B cell (primary cell): ENCODE results near the gene TLX2. TPM values are rescaled to one million over a fixed set of nuclear protein-coding genes. Genes with fewer than 3 reads are reported as not detected.

ENCODE experiments used
- ATAC-seq: fragments of 200-7000 bp; cut with Tn5 transposase; one replicate; pipeline ENCODE4 v1.10.0; 2021; ENCODE audit warnings: low read depth, mild to moderate bottlenecking, moderate number of reproducible peaks, moderate library complexity
- CTCF ChIA-PET: fragments of 350-600 bp; sonication (Branson Sonifier 250); formaldehyde crosslinking; loops from one replicate; lab custom pipeline; 2021; ENCODE audit warnings: antibody characterized with exemption, inconsistent platforms; lab: Charles Lee
- POLR2A ChIA-PET: fragments of 350-600 bp; sonication (Branson Sonifier 250); formaldehyde crosslinking; loops from one replicate; lab custom pipeline; 2021; ENCODE audit warnings: antibody characterized with exemption; lab: Charles Lee
- DNase-seq: peaks from one replicate; pipeline ENCODE4 v3.0.0; 2013
- H2AFZ ChIP-seq: 2 replicates; pipeline ENCODE4 v1.6.1; 2012; ENCODE audit warnings: mild to moderate bottlenecking, low read depth, low read length; ENCODE audit not compliant: insufficient read depth, poor library complexity, severe bottlenecking
- H3K27ac ChIP-seq, 2 donors: 1 replicate in 1 of 2; 2 replicates in 1 of 2; pipeline ENCODE4 v1.5.1; 2012 to 2013; ENCODE audit warnings: low read length in 2 of 2, mild to moderate bottlenecking in 2 of 2, moderate library complexity in 1 of 2
- H3K27me3 ChIP-seq, 4 experiments: fragments of 200-600 bp in 1 of 4; sonication (generic) in 1 of 4; replicated peaks in 1 of 4; 1 replicate in 2 of 4; 2 replicates in 2 of 4; pipeline versions ENCODE4 v1.6.1 to v1.7.0; 2013 to 2016; ENCODE audit warnings: low read length in 3 of 4, mild to moderate bottlenecking in 2 of 4, mixed read lengths in 1 of 4, moderate library complexity in 1 of 4; ENCODE audit not compliant: insufficient read depth in 4 of 4, control insufficient read depth in 3 of 4; ENCODE audit errors: control extremely low read depth in 1 of 4
- H3K36me3 ChIP-seq, 2 experiments: replicated peaks in 1 of 2; 1 replicate in 1 of 2; 2 replicates in 1 of 2; pipeline versions ENCODE4 v1.6.1 to v1.7.1; 2013; ENCODE audit warnings: low read length in 1 of 2; ENCODE audit not compliant: insufficient read depth in 2 of 2, control insufficient read depth in 1 of 2; ENCODE audit errors: control extremely low read depth in 1 of 2, extremely low read depth in 1 of 2
- H3K4me1 ChIP-seq, 2 donors: fragments of 200-600 bp in 1 of 2; sonication (generic) in 1 of 2; 1 replicate in 1 of 2; 2 replicates in 1 of 2; pipeline versions ENCODE4 v1.5.1 to v1.6.1; 2013 to 2017; ENCODE audit warnings: low read length in 2 of 2; ENCODE audit not compliant: control insufficient read depth in 2 of 2, insufficient read depth in 2 of 2
- H3K4me2 ChIP-seq: replicated peaks from 2 replicates; pipeline ENCODE3; 2012; ENCODE audit warnings: mild to moderate bottlenecking, low read depth, low read length; ENCODE audit not compliant: poor library complexity, severe bottlenecking
- H3K4me3 ChIP-seq, 5 experiments: fragments of 200-600 bp in 1 of 5; sonication (generic) in 1 of 5; 1 replicate in 3 of 5; 2 replicates in 2 of 5; pipeline versions ENCODE4 v1.5.1 to v1.7.0; 2011 to 2016; ENCODE audit warnings: low read length in 4 of 5, mild to moderate bottlenecking in 4 of 5, low read depth in 2 of 5, control low read depth in 1 of 5, moderate library complexity in 1 of 5; ENCODE audit not compliant: insufficient read depth in 1 of 5; ENCODE audit errors: control extremely low read depth in 1 of 5, extremely low read depth in 1 of 5
- H3K79me2 ChIP-seq: fragments of 200-600 bp; sonication (generic); one replicate; pipeline ENCODE4 v1.6.0; 2016; ENCODE audit warnings: low read length; ENCODE audit not compliant: control insufficient read depth, insufficient read depth
- H3K9ac ChIP-seq: fragments of 200-600 bp; sonication (generic); 2 replicates; pipeline ENCODE4 v1.6.1; 2017; ENCODE audit warnings: mild to moderate bottlenecking, low read length, moderate library complexity
- H3K9me3 ChIP-seq, 3 donors: one replicate each; pipeline versions ENCODE4 v1.6.1 to v1.7.1; 2013; ENCODE audit warnings: low read length in 2 of 3; ENCODE audit not compliant: control insufficient read depth in 2 of 3, insufficient read depth in 1 of 3; ENCODE audit errors: control extremely low read depth in 1 of 3
- H4K20me1 ChIP-seq: 2 replicates; pipeline ENCODE4 v1.6.0; 2012; ENCODE audit warnings: mild to moderate bottlenecking, low read length; ENCODE audit not compliant: insufficient read depth, control insufficient read depth, poor library complexity, severe bottlenecking
- H3K27ac Mint-ChIP-seq: one replicate; pipeline ENCODE4 v1.8.0; 2021; ENCODE audit warnings: mixed read lengths
- H3K27me3 Mint-ChIP-seq: one replicate; pipeline ENCODE4 v1.8.0; 2021; ENCODE audit warnings: mixed read lengths
- H3K4me1 Mint-ChIP-seq: one replicate; pipeline ENCODE4 v1.8.0; 2021; ENCODE audit warnings: mixed read lengths
- H3K4me3 Mint-ChIP-seq: one replicate; pipeline ENCODE4 v1.8.0; 2021; ENCODE audit warnings: mixed read lengths
- H3K9me3 Mint-ChIP-seq: one replicate; pipeline ENCODE4 v1.8.0; 2022; ENCODE audit warnings: mixed read lengths; ENCODE audit not compliant: insufficient read depth
- EZH2 ChIP-seq: IDR thresholded peaks from 2 replicates; pipeline ENCODE4 v1.6.1; 2012; ENCODE audit warnings: borderline replicate concordance, low read depth, mild to moderate bottlenecking, moderate library complexity, low read length; ENCODE audit not compliant: insufficient read depth, poor library complexity, severe bottlenecking
- WGBS: methylation state at CpG from one replicate; pipeline ENCODE4 v1.1.5; 2013; ENCODE audit warnings: missing lambda C conversion rate; ENCODE audit not compliant: insufficient coverage; 5-methylcytosine and 5-hydroxymethylcytosine counted together
- intact Hi-C: fragments of 100-400 bp; cut with micrococcal nuclease; formaldehyde crosslinking; loops from one replicate; pipeline ENCODE4 v1.10.0; 2022
- polyA plus RNA-seq: library from polyadenylated mRNA; depleted of rRNA; stranded (reverse); fragments of >200 nt; gene quantifications from 2 replicates; pipeline ENCODE4 v1.2.3, GENCODE V29; 2012
- total RNA-seq, 2 donors: library from RNA; stranded (reverse); fragments of 120-200 nt in 1 of 2; gene quantifications; 1 replicate in 1 of 2; 2 replicates in 1 of 2; pipeline versions ENCODE4 v1.2.3 to v1.2.4, GENCODE V29; 2013 to 2022
- TF ChIP-seq, protein P1 (sequence below): fragments of 200-600 bp; IDR thresholded peaks from one replicate; pipeline ENCODE4 v1.8.0; 2022; ENCODE audit warnings: antibody characterized with exemption, mild to moderate bottlenecking

TLX2 gene
- total and polyA plus RNA-seq, 2 donors (not counting 1 experiment from before 2014, with no cell fraction given) = 0.06 TPM; not detected in 1

DNA sequence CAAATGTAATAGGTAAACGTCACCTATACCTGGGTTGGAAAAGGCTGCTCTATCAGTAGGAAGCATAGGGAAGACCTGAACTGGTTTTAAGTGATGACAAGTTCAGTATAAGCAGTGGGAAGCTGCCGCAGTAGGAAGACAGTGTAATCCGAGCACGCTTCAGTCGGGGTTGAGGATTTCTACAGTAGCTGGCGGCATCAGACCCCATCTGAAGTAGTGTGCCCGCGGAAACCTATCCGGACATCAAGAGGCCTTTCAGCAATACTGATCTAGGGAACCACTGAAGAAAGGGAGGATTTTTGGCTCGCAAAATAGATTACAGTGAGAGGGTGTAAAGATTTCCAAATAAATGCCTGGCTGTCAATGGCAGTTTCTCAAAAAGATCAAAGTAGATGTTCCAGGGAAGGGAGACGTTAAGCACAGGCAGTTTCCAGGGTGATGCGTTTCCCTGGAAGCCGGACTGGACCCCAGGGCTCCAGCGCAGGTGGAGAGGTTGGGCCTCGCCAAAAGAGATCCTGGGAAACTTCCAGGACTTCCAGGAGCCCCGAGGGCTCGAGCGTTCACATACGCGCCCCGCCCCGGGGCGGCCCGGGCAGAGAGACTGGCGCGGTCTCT lies 34.1 kb downstream of the TLX2 start:
- H3K27me3 Mint-ChIP-seq = peaks cover 13% of the 10 kb centered on the region
- POLR2A ChIA-PET = no interaction called here
- no peak for ATAC-seq

More for the DNA sequence above, 34.1 kb downstream of the TLX2 start:
- WGBS = 35% methylated on average over 26 of the region's 26 CpGs
- TF ChIP-seq, protein P1, sequence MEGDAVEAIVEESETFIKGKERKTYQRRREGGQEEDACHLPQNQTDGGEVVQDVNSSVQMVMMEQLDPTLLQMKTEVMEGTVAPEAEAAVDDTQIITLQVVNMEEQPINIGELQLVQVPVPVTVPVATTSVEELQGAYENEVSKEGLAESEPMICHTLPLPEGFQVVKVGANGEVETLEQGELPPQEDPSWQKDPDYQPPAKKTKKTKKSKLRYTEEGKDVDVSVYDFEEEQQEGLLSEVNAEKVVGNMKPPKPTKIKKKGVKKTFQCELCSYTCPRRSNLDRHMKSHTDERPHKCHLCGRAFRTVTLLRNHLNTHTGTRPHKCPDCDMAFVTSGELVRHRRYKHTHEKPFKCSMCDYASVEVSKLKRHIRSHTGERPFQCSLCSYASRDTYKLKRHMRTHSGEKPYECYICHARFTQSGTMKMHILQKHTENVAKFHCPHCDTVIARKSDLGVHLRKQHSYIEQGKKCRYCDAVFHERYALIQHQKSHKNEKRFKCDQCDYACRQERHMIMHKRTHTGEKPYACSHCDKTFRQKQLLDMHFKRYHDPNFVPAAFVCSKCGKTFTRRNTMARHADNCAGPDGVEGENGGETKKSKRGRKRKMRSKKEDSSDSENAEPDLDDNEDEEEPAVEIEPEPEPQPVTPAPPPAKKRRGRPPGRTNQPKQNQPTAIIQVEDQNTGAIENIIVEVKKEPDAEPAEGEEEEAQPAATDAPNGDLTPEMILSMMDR = no peak
- no peak for TF ChIP-seq EZH2
- peak overlapping the region; percentile 69 for H3K9ac ChIP-seq
- Mint-ChIP-seq H3K4me1 (peaks cover 18% of the 10 kb centered on the region), H3K4me3 (peak overlapping the region; percentile 86), H3K9me3 (no peaks in the 10 kb centered on the region), H3K27ac (no peak overlapping the region)
- no peaks in the 10 kb centered on the region for H3K9me3 ChIP-seq
- intact Hi-C loops = no loop called here
- H3K4me3 ChIP-seq = peak overlapping the region in 4 of 5 experiments; percentile 1 to 73 (median 61)
- H3K27me3 ChIP-seq = peaks cover 0 to 30% (median 22%) of the 10 kb centered on the region in 4 experiments
- no peak overlapping the region for H3K27ac ChIP-seq
- DNase-seq = no peak
- no peaks in the 10 kb centered on the region for H3K36me3 ChIP-seq
- no peaks in the 10 kb centered on the region for H4K20me1 ChIP-seq
- H2AFZ ChIP-seq = peak overlapping the region; percentile 88
- CTCF ChIA-PET = interaction anchor here (0.6 to 1.2 kb wide), 3 partner anchors 10 to 45 kb away, joined by 3 to 4 read pairs (median 3); no protein-coding TSS in a partner anchor
- H3K4me1 ChIP-seq = peaks cover 18 to 28% of the 10 kb centered on the region in 2 donors
- H3K4me2 ChIP-seq = peak overlapping the region; percentile 94
- no peaks in the 10 kb centered on the region for H3K79me2 ChIP-seq
